GM23338 (cell line): Measurements from ENCODE around the gene PDE2A. TPM values are rescaled to one million over a fixed set of nuclear protein-coding genes. Genes with fewer than 3 reads are reported as not detected.

Source experiments
- CREB1 ChIP-seq: fragments of 250-450 bp; sonication (Bioruptor Pico); IDR thresholded peaks from 2 replicates; pipeline ENCODE4 v1.5.0; 2020; ENCODE audit warnings: low read depth, mild to moderate bottlenecking, moderate library complexity
- EZH2 ChIP-seq: fragments of 200-600 bp; sonication (generic); IDR thresholded peaks from one replicate; pipeline ENCODE4 v1.8.0; 2017; ENCODE audit warnings: antibody characterized with exemption, mild to moderate bottlenecking, low read depth; ENCODE audit not compliant: unreplicated experiment
- JUNB ChIP-seq: IDR thresholded peaks from one replicate; pipeline ENCODE4 v1.6.1; 2016; ENCODE audit warnings: antibody characterized with exemption; ENCODE audit not compliant: unreplicated experiment
- NANOG ChIP-seq: IDR thresholded peaks from 2 replicates; pipeline ENCODE4 v1.6.1; 2016; ENCODE audit warnings: antibody characterized with exemption, borderline replicate concordance
- POLR2AphosphoS5 ChIP-seq: IDR thresholded peaks from 2 replicates; pipeline ENCODE4 v1.6.1; 2016; ENCODE audit warnings: antibody characterized with exemption, low read depth
- STAT1 ChIP-seq: IDR thresholded peaks from one replicate; pipeline ENCODE4 v1.6.1; 2016; ENCODE audit warnings: antibody characterized with exemption; ENCODE audit not compliant: unreplicated experiment
- ZNF114 ChIP-seq: fragments of 250-450 bp; sonication (Bioruptor Pico); IDR thresholded peaks from 2 replicates; pipeline ENCODE4 v1.5.0; 2020; ENCODE audit warnings: mild to moderate bottlenecking, moderate library complexity
- ZNF331 ChIP-seq: fragments of 250-450 bp; sonication (Bioruptor Pico); IDR thresholded peaks from 2 replicates; pipeline ENCODE4 v1.5.0; 2020; ENCODE audit warnings: low read depth, mild to moderate bottlenecking, moderate library complexity
- polyA plus RNA-seq: library from polyadenylated mRNA; unstranded; fragments of >200 nt; fragmentation: Nextera tagmentation; extraction: Ambion mirVana; gene quantifications from 2 replicates; pipeline ENCODE4 v1.2.1, GENCODE V29; 2016
- total RNA-seq: library from RNA; depleted of rRNA; stranded (reverse); fragments of >200 nt; shearing (Covaris generic); gene quantifications from 2 replicates; pipeline ENCODE4 v1.2.3, GENCODE V29; 2014
- TF ChIP-seq, protein P1 (sequence below): fragments of 250-450 bp; sonication (Bioruptor Pico); IDR thresholded peaks from 2 replicates; pipeline ENCODE4 v1.5.0; 2020; ENCODE audit warnings: mild to moderate bottlenecking, moderate library complexity
- TF ChIP-seq, protein P2 (sequence below), 2 experiments: fragments of 200-600 bp in 1 of 2; sonication (generic) in 1 of 2; conservative IDR thresholded peaks; 2 replicates each; pipeline versions ENCODE4 v1.5.1 to v1.6.1; 2016 to 2017; ENCODE audit warnings: antibody characterized with exemption in 2 of 2, low read depth in 2 of 2, mild to moderate bottlenecking in 2 of 2, moderate library complexity in 1 of 2

The PDE2A gene
- total and polyA plus RNA-seq, 2 experiments from 2014 or later, result 4.3 to 16.2 TPM

DNA sequence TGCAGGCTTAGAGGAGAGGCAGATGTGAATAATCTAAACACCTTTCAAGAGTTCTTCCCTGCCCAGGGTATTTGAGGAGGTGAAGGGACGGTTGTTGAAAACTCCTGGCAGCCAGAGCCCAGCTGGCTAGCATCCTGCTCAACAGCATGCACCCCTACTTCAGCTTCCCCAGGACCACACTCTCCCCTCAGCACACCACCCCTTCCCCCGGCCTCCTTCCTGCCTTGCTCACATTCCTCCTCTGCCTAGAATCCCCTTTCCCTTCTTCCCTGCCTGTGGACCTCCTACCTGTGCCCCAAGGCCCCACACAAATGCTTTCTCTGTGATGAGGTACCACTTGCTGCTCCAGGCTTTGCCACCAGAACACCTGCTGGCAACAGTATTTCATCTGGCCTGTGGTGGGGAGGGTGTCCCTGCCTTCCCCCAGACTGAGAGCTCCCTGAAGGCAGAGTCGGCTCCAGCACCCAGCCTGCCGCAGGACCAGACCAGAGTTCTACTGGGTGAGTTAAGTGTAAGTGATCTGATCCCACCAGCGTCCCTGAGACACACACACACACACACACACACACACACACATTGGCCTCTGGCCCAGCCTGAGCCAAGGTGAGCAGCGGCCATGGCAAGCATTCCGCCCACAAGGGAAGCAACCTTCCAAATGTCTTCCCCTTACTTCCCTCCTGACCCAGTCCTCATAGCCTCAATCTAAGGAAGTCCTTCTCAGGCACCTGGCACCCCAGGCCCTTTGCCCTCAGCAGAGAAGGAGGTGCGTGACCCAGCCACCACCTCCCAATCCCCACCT lies 79.5 kb downstream of the PDE2A start (continued):
- TF ChIP-seq, protein P1, sequence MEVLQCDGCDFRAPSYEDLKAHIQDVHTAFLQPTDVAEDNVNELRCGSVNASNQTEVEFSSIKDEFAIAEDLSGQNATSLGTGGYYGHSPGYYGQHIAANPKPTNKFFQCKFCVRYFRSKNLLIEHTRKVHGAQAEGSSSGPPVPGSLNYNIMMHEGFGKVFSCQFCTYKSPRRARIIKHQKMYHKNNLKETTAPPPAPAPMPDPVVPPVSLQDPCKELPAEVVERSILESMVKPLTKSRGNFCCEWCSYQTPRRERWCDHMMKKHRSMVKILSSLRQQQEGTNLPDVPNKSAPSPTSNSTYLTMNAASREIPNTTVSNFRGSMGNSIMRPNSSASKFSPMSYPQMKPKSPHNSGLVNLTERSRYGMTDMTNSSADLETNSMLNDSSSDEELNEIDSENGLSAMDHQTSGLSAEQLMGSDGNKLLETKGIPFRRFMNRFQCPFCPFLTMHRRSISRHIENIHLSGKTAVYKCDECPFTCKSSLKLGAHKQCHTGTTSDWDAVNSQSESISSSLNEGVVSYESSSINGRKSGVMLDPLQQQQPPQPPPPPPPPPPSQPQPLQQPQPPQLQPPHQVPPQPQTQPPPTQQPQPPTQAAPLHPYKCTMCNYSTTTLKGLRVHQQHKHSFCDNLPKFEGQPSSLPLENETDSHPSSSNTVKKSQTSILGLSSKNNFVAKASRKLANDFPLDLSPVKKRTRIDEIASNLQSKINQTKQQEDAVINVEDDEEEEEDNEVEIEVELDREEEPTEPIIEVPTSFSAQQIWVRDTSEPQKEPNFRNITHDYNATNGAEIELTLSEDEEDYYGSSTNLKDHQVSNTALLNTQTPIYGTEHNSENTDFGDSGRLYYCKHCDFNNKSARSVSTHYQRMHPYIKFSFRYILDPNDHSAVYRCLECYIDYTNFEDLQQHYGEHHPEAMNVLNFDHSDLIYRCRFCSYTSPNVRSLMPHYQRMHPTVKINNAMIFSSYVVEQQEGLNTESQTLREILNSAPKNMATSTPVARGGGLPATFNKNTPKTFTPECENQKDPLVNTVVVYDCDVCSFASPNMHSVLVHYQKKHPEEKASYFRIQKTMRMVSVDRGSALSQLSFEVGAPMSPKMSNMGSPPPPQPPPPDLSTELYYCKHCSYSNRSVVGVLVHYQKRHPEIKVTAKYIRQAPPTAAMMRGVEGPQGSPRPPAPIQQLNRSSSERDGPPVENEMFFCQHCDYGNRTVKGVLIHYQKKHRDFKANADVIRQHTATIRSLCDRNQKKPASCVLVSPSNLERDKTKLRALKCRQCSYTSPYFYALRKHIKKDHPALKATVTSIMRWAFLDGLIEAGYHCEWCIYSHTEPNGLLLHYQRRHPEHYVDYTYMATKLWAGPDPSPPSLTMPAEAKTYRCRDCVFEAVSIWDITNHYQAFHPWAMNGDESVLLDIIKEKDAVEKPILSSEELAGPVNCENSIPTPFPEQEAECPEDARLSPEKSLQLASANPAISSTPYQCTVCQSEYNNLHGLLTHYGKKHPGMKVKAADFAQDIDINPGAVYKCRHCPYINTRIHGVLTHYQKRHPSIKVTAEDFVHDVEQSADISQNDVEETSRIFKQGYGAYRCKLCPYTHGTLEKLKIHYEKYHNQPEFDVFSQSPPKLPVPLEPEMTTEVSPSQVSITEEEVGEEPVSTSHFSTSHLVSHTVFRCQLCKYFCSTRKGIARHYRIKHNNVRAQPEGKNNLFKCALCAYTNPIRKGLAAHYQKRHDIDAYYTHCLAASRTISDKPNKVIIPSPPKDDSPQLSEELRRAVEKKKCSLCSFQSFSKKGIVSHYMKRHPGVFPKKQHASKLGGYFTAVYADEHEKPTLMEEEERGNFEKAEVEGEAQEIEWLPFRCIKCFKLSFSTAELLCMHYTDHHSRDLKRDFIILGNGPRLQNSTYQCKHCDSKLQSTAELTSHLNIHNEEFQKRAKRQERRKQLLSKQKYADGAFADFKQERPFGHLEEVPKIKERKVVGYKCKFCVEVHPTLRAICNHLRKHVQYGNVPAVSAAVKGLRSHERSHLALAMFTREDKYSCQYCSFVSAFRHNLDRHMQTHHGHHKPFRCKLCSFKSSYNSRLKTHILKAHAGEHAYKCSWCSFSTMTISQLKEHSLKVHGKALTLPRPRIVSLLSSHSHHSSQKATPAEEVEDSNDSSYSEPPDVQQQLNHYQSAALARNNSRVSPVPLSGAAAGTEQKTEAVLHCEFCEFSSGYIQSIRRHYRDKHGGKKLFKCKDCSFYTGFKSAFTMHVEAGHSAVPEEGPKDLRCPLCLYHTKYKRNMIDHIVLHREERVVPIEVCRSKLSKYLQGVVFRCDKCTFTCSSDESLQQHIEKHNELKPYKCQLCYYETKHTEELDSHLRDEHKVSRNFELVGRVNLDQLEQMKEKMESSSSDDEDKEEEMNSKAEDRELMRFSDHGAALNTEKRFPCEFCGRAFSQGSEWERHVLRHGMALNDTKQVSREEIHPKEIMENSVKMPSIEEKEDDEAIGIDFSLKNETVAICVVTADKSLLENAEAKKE (CRISPR knock-in tag), result no peak
- TF ChIP-seq EZH2 (no peak), ZNF114 (CRISPR knock-in tag) (no peak), ZNF331 (CRISPR knock-in tag) (no peak), STAT1 (no peak), NANOG (no peak), POLR2AphosphoS5 (no peak), JUNB (no peak), CREB1 (no peak)
- TF ChIP-seq, protein P2, sequence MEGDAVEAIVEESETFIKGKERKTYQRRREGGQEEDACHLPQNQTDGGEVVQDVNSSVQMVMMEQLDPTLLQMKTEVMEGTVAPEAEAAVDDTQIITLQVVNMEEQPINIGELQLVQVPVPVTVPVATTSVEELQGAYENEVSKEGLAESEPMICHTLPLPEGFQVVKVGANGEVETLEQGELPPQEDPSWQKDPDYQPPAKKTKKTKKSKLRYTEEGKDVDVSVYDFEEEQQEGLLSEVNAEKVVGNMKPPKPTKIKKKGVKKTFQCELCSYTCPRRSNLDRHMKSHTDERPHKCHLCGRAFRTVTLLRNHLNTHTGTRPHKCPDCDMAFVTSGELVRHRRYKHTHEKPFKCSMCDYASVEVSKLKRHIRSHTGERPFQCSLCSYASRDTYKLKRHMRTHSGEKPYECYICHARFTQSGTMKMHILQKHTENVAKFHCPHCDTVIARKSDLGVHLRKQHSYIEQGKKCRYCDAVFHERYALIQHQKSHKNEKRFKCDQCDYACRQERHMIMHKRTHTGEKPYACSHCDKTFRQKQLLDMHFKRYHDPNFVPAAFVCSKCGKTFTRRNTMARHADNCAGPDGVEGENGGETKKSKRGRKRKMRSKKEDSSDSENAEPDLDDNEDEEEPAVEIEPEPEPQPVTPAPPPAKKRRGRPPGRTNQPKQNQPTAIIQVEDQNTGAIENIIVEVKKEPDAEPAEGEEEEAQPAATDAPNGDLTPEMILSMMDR (conservative IDR thresholded peaks at IDR 0.05; ENCODE audit: low read depth in 2 of 2), result no peak
